SW 1271 (cell line): ENCODE measurements around the gene GTF2IRD2.
"Not testable (repeated sequence)": the region's sequence is repeated elsewhere in the genome, so short reads cannot be mapped to it uniquely, and the experiment has no call there.

Experiments used
- DNase-seq, 2 experiments: peaks; one replicate each; lab custom pipeline; 2025; lab: John Stamatoyannopoulos, UW

GTF2IRD2 gene

GRCh38 chr7:74850833-74851721 is at the start of gene GTF2IRD2:
GTF2IRD2 (minus strand) TSS chr7:74851605; CDS start chr7:74836378, 15,227 bp downstream.
- DNase-seq, result not testable (repeated sequence)

DNA sequence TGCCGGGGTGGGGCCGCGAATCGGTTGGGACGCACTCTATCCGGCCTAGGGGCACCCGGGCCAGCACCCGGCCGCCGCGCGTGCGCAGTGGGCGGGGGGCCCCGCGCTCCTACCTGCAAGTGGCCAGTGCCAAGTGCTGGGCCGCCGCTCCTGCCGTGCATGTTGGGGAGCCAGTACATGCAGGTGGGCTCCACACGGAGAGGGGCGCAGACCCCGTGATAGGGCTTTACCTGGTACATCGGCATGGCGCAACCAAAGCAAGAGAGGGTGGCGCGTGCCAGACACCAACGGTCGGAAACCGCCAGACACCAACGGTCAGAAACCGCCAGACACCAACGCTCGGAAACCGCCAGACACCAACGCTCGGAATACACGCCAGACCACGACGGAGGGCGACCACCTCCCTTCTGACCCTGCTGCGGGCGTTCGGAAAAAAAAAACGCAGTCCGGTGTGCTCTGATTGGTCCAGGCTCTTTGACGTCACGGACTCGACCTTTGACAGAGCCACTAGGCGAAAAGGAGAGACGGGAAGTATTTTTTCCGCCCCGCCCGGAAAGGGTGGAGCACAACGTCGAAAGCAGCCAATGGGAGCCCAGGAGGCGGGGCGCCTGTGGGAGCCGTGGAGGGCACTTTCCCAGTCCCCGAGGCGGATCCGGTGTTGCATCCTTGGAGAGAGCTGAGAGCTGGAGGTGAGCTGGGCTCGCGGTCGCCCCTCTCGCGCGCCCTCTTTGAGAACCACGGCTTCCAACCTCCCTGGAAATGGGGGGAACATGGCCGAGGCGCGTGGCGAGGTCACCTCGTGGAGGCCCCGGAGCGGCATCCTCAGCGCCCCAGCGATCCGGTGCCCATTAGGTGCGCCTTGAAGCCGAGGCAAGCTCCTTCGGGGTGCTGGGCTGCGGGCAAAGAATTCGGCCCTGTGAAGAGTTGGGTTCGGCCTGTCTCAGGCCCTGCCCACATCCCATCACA is 39.0 kb upstream of the GTF2IRD2 start:
- DNase-seq, result peak; percentile 50 to 71

- DNase-seq, result not testable (repeated sequence)
Measured at GRCh38 chr7:74889518-74890129, 38.2 kb upstream of the GTF2IRD2 start.

GRCh38 chr7:74885295-74885694 is 33.9 kb upstream of the GTF2IRD2 start:
- not testable (repeated sequence) for DNase-seq

DNA sequence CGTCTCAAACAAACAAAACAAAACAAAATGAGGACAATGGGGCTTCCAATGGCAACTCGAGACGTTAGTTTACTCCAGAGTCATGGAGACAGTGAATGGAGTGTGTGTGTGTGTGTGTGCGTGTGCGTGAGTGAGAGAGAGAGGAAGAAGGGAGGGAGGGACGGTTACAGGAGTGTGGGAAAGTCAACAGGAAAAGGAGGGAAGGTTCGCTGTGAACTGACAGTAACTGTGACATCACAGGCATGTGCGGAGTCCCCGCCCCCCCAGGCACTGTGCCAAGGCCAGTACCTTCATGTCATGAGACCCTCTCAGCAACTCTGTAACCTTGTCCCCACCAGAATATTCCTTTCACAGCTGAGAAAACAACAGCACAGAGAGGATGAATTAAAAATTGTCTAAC is 30.7 kb upstream of the GTF2IRD2 start:
- not testable (repeated sequence) for DNase-seq

DNA sequence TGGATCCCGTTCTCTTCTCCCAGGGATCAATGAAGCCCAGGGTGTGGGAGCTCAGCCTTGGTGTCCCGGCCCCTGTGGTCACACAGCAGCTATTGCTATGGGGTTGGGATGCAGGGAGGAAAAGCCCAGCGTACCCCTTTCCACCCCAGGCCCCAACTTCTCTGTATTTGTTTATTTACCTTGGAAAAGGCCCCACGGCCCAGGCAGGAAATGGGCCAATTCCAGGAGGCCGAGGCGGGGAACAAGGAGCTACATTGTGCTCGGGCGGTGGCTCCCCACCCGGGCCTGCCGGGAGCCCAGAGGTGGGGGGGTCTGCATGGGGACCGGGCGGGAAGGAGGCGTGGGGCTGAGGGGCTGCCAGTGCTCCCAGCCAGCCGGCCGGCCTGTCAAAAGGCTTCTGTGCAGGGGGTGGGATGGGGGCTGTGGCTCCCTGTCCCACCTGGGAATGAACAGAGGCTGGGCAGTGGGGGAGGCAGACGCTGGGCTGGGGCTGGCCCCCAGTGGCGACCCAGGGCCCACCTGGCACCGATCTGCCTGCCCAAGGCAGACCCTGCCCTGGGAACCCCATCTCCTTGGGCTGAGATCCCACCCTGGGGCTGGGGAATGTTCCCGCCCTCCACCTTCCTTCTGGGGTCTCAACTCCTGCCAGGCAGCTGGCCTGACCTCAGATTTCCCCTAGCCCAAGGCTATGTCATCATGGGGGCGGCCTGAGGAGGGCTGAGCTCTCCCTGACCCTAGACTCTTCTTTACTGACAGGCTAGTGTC is 23.5 kb upstream of the GTF2IRD2 start:
- DNase-seq, result not testable (repeated sequence)

GRCh38 chr7:74874104-74874747 is 22.8 kb upstream of the GTF2IRD2 start:
- DNase-seq, result not testable (repeated sequence)

DNA sequence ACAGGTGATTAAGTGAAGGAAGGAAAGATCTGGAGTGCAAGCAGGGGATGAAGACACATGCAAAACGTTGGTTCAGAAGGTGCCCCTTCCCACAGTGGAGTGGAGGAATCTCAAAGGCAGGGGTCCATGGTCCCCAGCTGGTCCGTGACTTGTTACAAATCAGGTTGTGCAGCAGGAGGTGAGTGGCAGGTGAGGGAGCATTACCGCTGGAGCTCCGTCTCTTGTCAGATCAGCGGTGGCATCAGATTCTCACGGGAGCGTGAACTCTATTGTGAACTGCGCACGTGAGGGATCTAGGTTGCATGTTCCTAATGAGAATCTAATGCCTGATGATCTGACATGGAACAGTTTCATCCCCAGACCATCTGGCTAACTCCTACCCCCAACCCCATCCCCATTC is 21.1 kb upstream of the GTF2IRD2 start:
- not testable (repeated sequence) for DNase-seq

DNA sequence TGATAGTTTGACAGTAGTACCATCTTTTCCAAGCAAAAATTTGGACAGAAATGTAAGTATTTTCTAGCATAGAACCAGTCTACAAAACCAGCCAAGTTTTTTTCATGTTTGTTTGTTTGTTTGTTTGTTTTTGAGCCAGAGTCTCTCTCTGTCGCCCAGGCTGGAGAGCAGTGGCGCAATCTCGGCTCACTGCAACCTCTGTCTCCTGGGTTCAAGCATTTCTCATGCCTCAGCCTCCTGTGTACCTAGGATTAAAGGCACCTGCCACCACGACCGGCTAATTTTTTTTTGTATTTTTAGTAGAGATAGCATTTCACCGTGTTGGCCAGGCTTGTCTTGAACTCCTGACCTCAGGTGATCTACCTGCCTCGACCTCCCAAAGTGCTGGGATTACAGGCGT is 14.4 kb upstream of the GTF2IRD2 start:
- not testable (repeated sequence) for DNase-seq

DNA sequence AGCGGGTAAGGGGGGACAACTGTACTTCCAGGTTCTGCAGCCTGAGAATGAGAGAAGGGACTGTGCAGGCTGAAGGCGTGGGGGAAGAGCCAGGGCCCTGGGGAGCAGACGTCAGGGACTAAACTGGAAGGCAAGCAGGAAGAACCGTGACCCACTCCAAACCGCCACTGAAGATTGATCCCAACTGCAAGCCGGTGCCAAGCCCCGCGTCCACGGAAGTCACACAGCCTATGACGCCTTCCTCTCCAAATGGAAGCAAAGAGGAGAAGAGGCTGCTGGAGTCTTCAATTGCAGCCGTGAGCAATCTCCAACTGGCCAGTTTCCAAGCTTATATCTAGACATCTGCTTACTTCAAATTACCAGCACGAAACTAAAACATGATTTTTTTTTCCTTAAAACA is 1.6 kb downstream of the GTF2IRD2 start:
- not testable (repeated sequence) for DNase-seq

DNA sequence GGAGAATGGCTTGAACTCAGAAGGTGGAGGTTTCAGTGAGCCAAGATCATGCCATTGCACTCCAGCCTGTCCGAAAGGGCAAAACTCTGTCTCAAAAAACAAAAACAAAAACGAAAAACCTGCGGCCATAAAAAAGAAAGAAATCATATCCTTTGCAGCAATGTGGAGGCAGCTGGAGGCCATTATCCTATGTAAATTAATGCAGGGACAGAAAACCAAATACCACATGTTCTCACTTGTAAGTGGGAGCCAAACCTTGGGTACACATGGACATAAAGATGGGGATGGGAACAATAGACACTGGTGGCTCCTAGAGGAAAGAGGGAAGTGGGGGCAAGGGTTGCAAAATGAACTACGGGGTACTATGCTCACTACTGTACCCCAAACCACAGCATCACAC is 21.0 kb downstream of the GTF2IRD2 start:
- DNase-seq, result not testable (repeated sequence)

DNA sequence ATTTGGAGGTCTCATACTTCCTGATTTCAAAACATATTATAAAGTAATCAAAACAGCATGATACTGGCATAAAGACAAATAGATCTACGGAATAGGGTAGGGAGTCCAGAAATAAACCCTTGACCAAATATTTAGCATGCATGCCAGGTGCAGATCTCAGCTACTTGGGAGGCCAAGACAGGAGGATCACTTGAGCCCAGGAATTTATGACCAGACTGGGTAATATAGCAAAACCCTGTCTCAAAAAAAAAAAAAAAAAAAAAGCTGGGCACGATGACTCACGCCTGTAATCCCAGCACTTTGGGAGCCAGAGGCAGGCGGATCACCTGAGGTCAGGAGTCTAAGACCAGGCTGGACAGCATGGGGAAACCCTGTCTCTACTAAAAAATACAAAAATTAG is 21.4 kb downstream of the GTF2IRD2 start:
- not testable (repeated sequence) for DNase-seq

DNA sequence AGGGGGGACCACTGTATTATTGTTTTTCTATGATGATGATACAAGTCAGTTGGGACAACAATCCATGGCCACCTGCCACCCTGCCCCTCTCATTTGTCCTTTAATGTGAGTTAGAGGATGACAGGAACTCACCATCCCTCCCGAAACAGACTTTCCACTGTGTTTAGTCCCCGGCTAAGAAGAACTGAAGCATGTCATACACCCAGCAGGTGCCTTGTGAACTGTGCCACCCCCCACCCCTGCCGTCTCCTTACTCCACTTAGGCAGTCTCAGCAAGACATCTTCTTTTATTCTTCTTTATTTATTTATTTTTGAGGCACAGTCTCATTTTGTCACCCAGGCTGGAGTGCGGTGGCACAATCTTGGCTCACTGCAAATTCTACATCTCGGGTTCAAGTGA is 30.1 kb downstream of the GTF2IRD2 start:
- not testable (repeated sequence) for DNase-seq

DNA sequence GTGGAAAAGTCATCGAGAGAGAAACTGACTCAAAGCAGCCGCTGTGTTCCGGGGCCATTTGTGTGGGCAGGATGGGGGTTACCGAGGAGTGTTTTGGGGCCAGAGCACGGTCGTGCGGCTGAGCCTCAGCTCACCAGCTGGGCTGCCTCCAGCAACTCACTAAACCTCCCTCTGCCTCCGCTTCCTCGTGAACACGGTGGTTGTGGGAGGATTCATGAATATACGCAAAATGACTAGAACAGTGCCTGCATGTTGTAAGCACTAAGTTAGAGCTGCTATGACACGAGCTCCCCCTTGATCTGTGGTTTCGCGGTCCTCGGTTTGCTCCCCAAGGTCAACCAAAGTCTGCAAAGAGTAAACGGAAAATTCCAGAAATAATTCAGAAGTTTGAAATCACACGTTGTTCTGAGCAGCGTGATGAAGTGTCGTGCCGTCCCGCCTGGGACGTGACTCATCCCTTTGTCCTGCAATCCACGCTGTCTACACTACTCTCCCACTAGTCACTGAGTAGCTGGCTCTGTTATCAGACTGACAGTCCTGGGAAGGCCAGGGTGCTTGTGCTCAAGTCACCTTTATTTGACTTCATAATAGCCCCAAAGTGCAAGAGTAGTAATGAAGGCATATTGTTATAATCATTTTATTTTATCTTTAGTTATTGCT is 31.1 kb downstream of the GTF2IRD2 start:
- not testable (repeated sequence) for DNase-seq

DNA sequence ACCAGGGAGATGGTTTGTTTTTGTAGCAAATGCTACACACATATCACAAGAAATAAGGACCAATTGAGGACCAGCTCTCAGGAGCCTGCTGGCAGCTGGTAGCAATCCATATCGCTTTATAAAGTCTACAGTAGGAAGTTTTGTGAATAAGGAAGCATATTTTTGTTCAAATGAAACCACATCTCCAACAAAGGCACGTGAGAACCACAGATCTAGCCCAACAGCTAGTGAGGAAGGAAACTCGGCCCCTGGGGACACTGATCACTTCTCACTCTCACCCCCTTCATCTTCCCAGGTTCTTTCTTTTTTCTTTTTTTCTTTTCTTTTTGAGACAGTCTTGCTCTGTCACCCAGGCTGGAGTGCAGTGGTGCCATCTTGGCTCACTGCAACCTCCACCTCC is 35.5 kb downstream of the GTF2IRD2 start:
- DNase-seq, result not testable (repeated sequence)

DNA sequence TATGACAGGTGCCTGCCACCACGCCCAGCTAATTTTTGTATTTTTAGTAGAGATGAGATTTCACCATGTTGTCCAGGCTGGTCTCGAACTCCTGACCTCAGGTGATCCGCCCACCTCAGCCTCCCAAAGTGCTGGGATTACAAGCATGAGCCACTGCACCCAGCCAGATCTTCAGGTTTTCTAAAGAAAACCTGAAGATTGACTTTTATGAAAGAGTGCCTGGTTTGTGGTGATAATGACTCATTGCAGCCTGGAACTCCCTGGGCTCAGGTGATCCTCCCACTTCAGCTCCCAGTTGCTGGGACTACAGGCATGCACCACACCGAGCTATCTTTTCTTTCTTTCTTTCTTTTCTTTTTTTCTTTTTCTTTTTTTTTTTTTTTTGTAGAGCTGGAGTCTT is 52.8 kb downstream of the GTF2IRD2 start:
- peak in 1 of 2 experiments; percentile 12 for DNase-seq

GRCh38 chr7:74797848-74798622 is 53.4 kb downstream of the GTF2IRD2 start:
- not testable (repeated sequence) for DNase-seq

DNA sequence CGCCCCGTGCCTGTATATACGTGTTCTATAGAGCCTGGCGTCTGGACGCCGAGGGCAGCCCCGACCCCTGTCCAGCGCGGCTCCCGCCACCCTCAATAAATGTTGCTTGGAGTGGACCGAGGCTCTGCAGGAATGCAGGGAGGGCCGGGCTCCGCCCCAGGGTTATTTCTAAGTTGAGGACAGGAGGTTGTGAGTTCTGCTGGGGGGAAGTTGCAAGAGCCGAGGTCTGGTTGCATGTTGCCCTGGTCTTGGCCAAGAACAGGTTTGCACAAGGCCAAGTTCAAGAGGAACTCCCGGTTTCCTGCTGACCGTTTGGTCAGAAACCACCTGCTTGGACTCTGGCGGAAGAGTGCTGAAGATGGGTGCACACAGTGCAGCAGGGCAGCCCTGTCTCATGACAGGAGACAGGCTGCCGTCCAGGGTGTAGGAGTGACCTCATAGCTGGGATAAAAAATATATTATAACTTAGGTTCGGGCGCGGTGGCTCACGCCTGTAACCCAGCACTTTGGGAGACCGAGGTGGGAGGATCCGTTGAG is 62.1 kb downstream of the GTF2IRD2 start:
- DNase-seq, result not testable (repeated sequence)
